Measurements from ENCODE around the gene KCTD15. TPM values are rescaled to one million over a fixed set of nuclear protein-coding genes. Genes with fewer than 3 reads are reported as not detected.

KCTD15 gene
- total RNA-seq, 2 experiments from 2014 or later, result 21.3 to 29.2 TPM

DNA sequence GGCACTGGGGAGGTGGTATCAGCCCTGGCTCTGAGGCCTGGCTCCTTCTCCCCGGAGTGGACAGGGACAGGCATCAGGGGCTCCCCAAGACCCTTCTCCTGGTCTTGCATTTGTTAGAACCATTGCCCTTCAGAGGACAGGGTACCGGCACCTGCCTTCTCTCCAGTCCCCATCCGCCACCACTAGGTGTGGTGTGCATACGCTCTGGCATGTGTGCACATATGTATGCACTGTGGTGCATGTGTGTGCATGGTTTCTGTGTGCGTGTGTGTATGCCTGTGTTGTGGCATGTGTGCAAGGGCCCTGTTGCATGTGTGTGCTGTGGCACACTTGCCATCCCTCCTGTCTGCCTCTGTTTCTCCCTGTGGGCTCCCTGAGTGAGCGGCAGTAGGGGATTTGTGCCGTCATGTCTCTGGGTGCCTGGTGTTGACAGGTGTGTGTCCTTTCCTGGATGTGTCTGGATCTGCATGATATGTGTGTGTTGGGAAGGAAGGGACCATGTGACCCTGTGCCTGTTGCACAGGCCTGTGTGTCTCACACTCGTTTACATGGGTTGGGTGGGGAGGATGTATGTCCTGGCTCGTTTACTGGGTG lies 9.3 kb downstream of the KCTD15 start:
- BruUV-seq (replicated peaks), result no TSS peak
- no peaks in the 10 kb centered on the region for H3K79me2 ChIP-seq (ENCODE audit: insufficient read depth, low read depth, low read length)
- H3K4me3 ChIP-seq (ENCODE audit: low read depth, low read length, poor library complexity, severe bottlenecking), result no peak overlapping the region
- H3K27ac ChIP-seq (ENCODE audit: low read depth, low read length, poor library complexity, severe bottlenecking), result no peak overlapping the region
- intact Hi-C loops (cut with micrococcal nuclease; ENCODE audit: unreplicated experiment), result no loop called here
- H2AFZ ChIP-seq (ENCODE audit: low read length), result no peak overlapping the region
- DNase-seq (ENCODE audit: low spot score), result no peak
- no peaks in the 10 kb centered on the region for H3K9me3 ChIP-seq (ENCODE audit: low read length)
- TF ChIP-seq EZH2phosphoT487 (IDR thresholded peaks at IDR 0.05; ENCODE audit: borderline replicate concordance, low read depth, low read length), result no peak
- TF ChIP-seq, protein P1, sequence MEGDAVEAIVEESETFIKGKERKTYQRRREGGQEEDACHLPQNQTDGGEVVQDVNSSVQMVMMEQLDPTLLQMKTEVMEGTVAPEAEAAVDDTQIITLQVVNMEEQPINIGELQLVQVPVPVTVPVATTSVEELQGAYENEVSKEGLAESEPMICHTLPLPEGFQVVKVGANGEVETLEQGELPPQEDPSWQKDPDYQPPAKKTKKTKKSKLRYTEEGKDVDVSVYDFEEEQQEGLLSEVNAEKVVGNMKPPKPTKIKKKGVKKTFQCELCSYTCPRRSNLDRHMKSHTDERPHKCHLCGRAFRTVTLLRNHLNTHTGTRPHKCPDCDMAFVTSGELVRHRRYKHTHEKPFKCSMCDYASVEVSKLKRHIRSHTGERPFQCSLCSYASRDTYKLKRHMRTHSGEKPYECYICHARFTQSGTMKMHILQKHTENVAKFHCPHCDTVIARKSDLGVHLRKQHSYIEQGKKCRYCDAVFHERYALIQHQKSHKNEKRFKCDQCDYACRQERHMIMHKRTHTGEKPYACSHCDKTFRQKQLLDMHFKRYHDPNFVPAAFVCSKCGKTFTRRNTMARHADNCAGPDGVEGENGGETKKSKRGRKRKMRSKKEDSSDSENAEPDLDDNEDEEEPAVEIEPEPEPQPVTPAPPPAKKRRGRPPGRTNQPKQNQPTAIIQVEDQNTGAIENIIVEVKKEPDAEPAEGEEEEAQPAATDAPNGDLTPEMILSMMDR (conservative IDR thresholded peaks at IDR 0.05; ENCODE audit: low read length), result no peak
- peaks cover 66% of the 10 kb centered on the region for H3K36me3 ChIP-seq (ENCODE audit: insufficient read depth, low read length)
- no peak overlapping the region for H3K4me2 ChIP-seq (ENCODE audit: low read length)
- no peaks in the 10 kb centered on the region for H4K20me1 ChIP-seq (ENCODE audit: insufficient read depth, low read length)
- ChIA-PET CTCF (ENCODE audit: unreplicated experiment) (no interaction called here), POLR2A (no interaction called here)
- no peaks in the 10 kb centered on the region for H3K9me2 ChIP-seq (ENCODE audit: insufficient read depth, low read length)
- no peaks in the 10 kb centered on the region for H3K4me1 ChIP-seq (ENCODE audit: insufficient read depth, low read length, poor library complexity, severe bottlenecking)

DNA sequence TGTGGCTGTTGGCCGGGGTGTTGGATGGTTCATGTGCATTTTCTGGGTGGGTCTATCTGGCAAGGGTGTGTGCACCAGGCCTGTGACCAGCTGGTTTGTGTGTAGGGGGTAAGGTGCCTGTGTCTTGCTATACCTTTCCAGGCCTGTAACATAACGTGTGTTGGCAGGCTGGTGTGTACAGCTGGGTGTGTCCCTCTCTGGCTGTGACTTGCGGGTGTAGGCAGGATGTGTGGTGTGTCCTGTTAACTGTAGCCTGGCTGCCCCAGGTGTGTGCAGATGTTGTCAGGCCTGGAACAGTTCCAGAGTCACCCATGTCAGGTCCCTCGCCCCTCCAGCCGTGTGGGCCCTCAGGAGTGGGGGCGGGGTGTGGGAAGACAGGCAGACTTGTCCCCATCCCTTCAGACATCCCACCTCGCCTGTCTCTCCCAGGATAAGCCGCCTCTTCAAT lies 9.8 kb downstream of the KCTD15 start:
- Histone ChIP-seq H3K9me2 (ENCODE audit: insufficient read depth, low read length) (no peaks in the 10 kb centered on the region), H3K4me2 (ENCODE audit: low read length) (no peak overlapping the region), H3K79me2 (ENCODE audit: insufficient read depth, low read depth, low read length) (no peaks in the 10 kb centered on the region), H4K20me1 (ENCODE audit: insufficient read depth, low read length) (no peaks in the 10 kb centered on the region), H3K27ac (ENCODE audit: low read depth, low read length, poor library complexity, severe bottlenecking) (no peak overlapping the region), H3K9me3 (ENCODE audit: low read length) (no peaks in the 10 kb centered on the region), H3K36me3 (ENCODE audit: insufficient read depth, low read length) (peaks cover 63% of the 10 kb centered on the region), H2AFZ (ENCODE audit: low read length) (no peak overlapping the region), H3K4me3 (ENCODE audit: low read depth, low read length, poor library complexity, severe bottlenecking) (no peak overlapping the region), H3K4me1 (ENCODE audit: insufficient read depth, low read length, poor library complexity, severe bottlenecking) (no peaks in the 10 kb centered on the region)
- ChIA-PET POLR2A (interaction anchor here (1.0 kb wide), 1 partner anchor 9 kb away, joined by 3 read pairs; no protein-coding TSS in a partner anchor), CTCF (ENCODE audit: unreplicated experiment) (no interaction called here)
- no peak for TF ChIP-seq EZH2phosphoT487 (IDR thresholded peaks at IDR 0.05; ENCODE audit: borderline replicate concordance, low read depth, low read length)
- TF ChIP-seq, protein P1 (conservative IDR thresholded peaks at IDR 0.05; ENCODE audit: low read length), result no peak
- intact Hi-C loops (cut with micrococcal nuclease; ENCODE audit: unreplicated experiment), result no loop called here
- BruUV-seq (replicated peaks), result no TSS peak
- no peak for DNase-seq (ENCODE audit: low spot score)

DNA sequence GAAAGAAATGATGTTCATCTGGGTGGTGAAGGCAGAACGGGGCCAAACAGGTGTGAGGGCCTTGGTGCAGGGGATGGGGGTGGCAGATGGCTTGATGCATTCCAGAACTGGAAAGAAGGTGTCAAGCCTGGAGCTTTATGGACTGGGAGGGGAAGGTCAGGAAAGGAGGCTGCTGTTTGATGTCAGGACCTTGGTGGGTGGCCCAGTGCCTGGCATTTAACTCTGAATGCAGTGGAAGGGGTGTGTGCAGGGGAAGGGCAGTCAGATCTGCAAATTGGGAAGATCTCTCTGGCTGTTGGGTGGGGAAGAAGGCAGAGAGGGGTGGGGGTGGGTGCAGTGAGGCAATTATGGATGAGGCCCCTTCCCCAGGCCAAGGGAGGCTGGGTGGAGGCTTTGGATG lies 11.7 kb downstream of the KCTD15 start:
- no peaks in the 10 kb centered on the region for H3K4me1 ChIP-seq (ENCODE audit: insufficient read depth, low read length, poor library complexity, severe bottlenecking)
- no TSS peak for BruUV-seq (replicated peaks)
- no peaks in the 10 kb centered on the region for H3K9me3 ChIP-seq (ENCODE audit: low read length)
- ChIA-PET CTCF (ENCODE audit: unreplicated experiment) (no interaction called here), POLR2A (no interaction called here)
- H4K20me1 ChIP-seq (ENCODE audit: insufficient read depth, low read length), result no peaks in the 10 kb centered on the region
- H3K4me3 ChIP-seq (ENCODE audit: low read depth, low read length, poor library complexity, severe bottlenecking), result no peak overlapping the region
- H2AFZ ChIP-seq (ENCODE audit: low read length), result no peak overlapping the region
- intact Hi-C loops (cut with micrococcal nuclease; ENCODE audit: unreplicated experiment), result no loop called here
- peaks cover 59% of the 10 kb centered on the region for H3K36me3 ChIP-seq (ENCODE audit: insufficient read depth, low read length)
- no peak for DNase-seq (ENCODE audit: low spot score)
- no peak overlapping the region for H3K4me2 ChIP-seq (ENCODE audit: low read length)
- no peaks in the 10 kb centered on the region for H3K9me2 ChIP-seq (ENCODE audit: insufficient read depth, low read length)
- no peak for TF ChIP-seq EZH2phosphoT487 (IDR thresholded peaks at IDR 0.05; ENCODE audit: borderline replicate concordance, low read depth, low read length)
- TF ChIP-seq, protein P1 (conservative IDR thresholded peaks at IDR 0.05; ENCODE audit: low read length), result no peak
- H3K79me2 ChIP-seq (ENCODE audit: insufficient read depth, low read depth, low read length), result no peaks in the 10 kb centered on the region
- no peak overlapping the region for H3K27ac ChIP-seq (ENCODE audit: low read depth, low read length, poor library complexity, severe bottlenecking)
